CD14-positive monocyte (primary cell): ENCODE data around the gene HDAC8. TPM values are rescaled to one million over a fixed set of nuclear protein-coding genes. Genes with fewer than 3 reads are reported as not detected.

ENCODE experiments used
- DNase-seq, 3 donors: peaks; one replicate each; pipeline ENCODE4 v3.0.0-alpha.2; 2011 to 2022
- H2AFZ ChIP-seq: 2 replicates; pipeline ENCODE4 v1.6.0; 2012; ENCODE audit warnings: mild to moderate bottlenecking, low read depth, low read length, inconsistent platforms; ENCODE audit not compliant: insufficient read depth, poor library complexity, severe bottlenecking
- H3K27ac ChIP-seq, 2 donors: 1 replicate in 1 of 2; 2 replicates in 1 of 2; pipeline ENCODE4 v1.5.1; 2012 to 2013; ENCODE audit warnings: low read length in 2 of 2, control low read depth in 1 of 2, inconsistent platforms in 1 of 2, low read depth in 1 of 2, mild to moderate bottlenecking in 1 of 2
- H3K27me3 ChIP-seq, 2 donors: one replicate each; pipeline versions ENCODE4 v1.6.0 to v1.6.1; 2011 to 2013; ENCODE audit warnings: low read length in 2 of 2; ENCODE audit not compliant: control insufficient read depth in 2 of 2, insufficient read depth in 2 of 2
- H3K36me3 ChIP-seq, 2 donors: replicated peaks in 1 of 2; 1 replicate in 1 of 2; 2 replicates in 1 of 2; pipeline versions ENCODE4 v1.5.1 to v1.6.1; 2012 to 2013; ENCODE audit warnings: low read length in 2 of 2, control low read depth in 1 of 2, inconsistent platforms in 1 of 2, mild to moderate bottlenecking in 1 of 2; ENCODE audit not compliant: insufficient read depth in 2 of 2, control insufficient read depth in 1 of 2
- H3K4me1 ChIP-seq, 2 donors: 1 replicate in 1 of 2; 2 replicates in 1 of 2; pipeline versions ENCODE4 v1.5.1 to v1.6.1; 2012 to 2013; ENCODE audit warnings: low read length in 2 of 2, control low read depth in 1 of 2, inconsistent platforms in 1 of 2, mild to moderate bottlenecking in 1 of 2, moderate library complexity in 1 of 2; ENCODE audit not compliant: insufficient read depth in 2 of 2, control insufficient read depth in 1 of 2
- H3K4me2 ChIP-seq: replicated peaks from 2 replicates; pipeline ENCODE3; 2012; ENCODE audit warnings: low read length, moderate library complexity, mild to moderate bottlenecking; ENCODE audit not compliant: poor library complexity, severe bottlenecking; ENCODE audit errors: extremely low read depth
- H3K4me3 ChIP-seq, 3 experiments: fragments of 200-600 bp in 1 of 3; sonication (generic) in 1 of 3; replicated peaks in 1 of 3; 1 replicate in 2 of 3; 2 replicates in 1 of 3; pipeline ENCODE4 v1.5.1; 2011 to 2013; ENCODE audit warnings: low read length in 3 of 3, mild to moderate bottlenecking in 3 of 3, control low read depth in 2 of 3, low read depth in 2 of 3, inconsistent platforms in 1 of 3, moderate library complexity in 1 of 3
- H3K79me2 ChIP-seq: 2 replicates; pipeline ENCODE4 v1.6.0; 2012; ENCODE audit warnings: mild to moderate bottlenecking, control low read depth, inconsistent platforms, low read length, moderate library complexity; ENCODE audit not compliant: insufficient read depth
- H3K9ac ChIP-seq: 2 replicates; pipeline ENCODE4 v1.6.0; 2017; ENCODE audit warnings: low read length, mild to moderate bottlenecking; ENCODE audit not compliant: insufficient read depth, poor library complexity, severe bottlenecking
- H3K9me3 ChIP-seq, 2 donors: replicated peaks in 1 of 2; 1 replicate in 1 of 2; 2 replicates in 1 of 2; pipeline versions ENCODE4 v1.5.1 to v1.6.1; 2012 to 2013; ENCODE audit warnings: low read length in 2 of 2, control low read depth in 1 of 2; ENCODE audit not compliant: control insufficient read depth in 1 of 2, insufficient read depth in 1 of 2
- H4K20me1 ChIP-seq: 2 replicates; pipeline ENCODE4 v1.6.0; 2012; ENCODE audit warnings: mild to moderate bottlenecking, low read length, control low read depth, moderate library complexity; ENCODE audit not compliant: insufficient read depth
- H3K27ac Mint-ChIP-seq, 7 donors: one replicate each; pipeline ENCODE4 v1.8.0; 2020; ENCODE audit warnings: mild to moderate bottlenecking in 7 of 7, mixed read lengths in 7 of 7, moderate library complexity in 6 of 7, inconsistent platforms in 2 of 7
- H3K27me3 Mint-ChIP-seq, 3 donors: one replicate each; pipeline ENCODE4 v1.8.0; 2021 to 2022; ENCODE audit warnings: low read depth in 3 of 3, mild to moderate bottlenecking in 3 of 3, mixed read lengths in 3 of 3, moderate library complexity in 3 of 3, inconsistent platforms in 1 of 3
- H3K36me3 Mint-ChIP-seq, 2 donors: one replicate each; pipeline ENCODE4 v1.8.0; 2020; ENCODE audit warnings: mixed read lengths in 2 of 2, inconsistent platforms in 1 of 2, mild to moderate bottlenecking in 1 of 2
- H3K4me1 Mint-ChIP-seq: one replicate; pipeline ENCODE4 v1.8.0; 2020; ENCODE audit warnings: mild to moderate bottlenecking, mixed read lengths
- H3K4me3 Mint-ChIP-seq, 2 donors: one replicate each; pipeline ENCODE4 v1.8.0; 2020; ENCODE audit warnings: mild to moderate bottlenecking in 2 of 2, mixed read lengths in 2 of 2, moderate library complexity in 1 of 2
- H3K9me3 Mint-ChIP-seq, 7 donors: one replicate each; pipeline ENCODE4 v1.8.0; 2020 to 2022; ENCODE audit warnings: mixed read lengths in 7 of 7, mild to moderate bottlenecking in 6 of 7, moderate library complexity in 6 of 7, inconsistent platforms in 2 of 7
- WGBS: methylation state at CpG from one replicate; pipeline ENCODE4 v1.1.5; 2013; ENCODE audit warnings: missing lambda C conversion rate; ENCODE audit not compliant: insufficient coverage; 5-methylcytosine and 5-hydroxymethylcytosine counted together
- intact Hi-C, 2 donors: fragments of 100-400 bp; cut with micrococcal nuclease; formaldehyde crosslinking; loops; one replicate each; pipeline versions ENCODE4 v1.15.0 to v1.15.1; 2023
- polyA plus RNA-seq, 3 donors: library from polyadenylated mRNA; depleted of rRNA in 1 of 3; unstranded in 2 of 3; stranded (reverse) in 1 of 3; fragments of 300-500 nt in 2 of 3; fragments of >200 nt in 1 of 3; fragmentation: Illumina TruSeq in 2 of 3; gene quantifications; 1 replicate in 2 of 3; 2 replicates in 1 of 3; pipeline ENCODE4 v1.2.3, GENCODE V29; 2012 to 2021
- TF ChIP-seq, protein P1 (sequence below): fragments of 200-600 bp; IDR thresholded peaks from one replicate; pipeline ENCODE4 v1.8.0; 2022; ENCODE audit warnings: antibody characterized with exemption, mild to moderate bottlenecking

HDAC8 gene
- polyA plus RNA-seq, 3 donors, result 14.3 to 22.9 (median 20.5) TPM

GRCh38 chrX:72461766-72462165 lies 110.9 kb downstream of the HDAC8 start:
- Histone ChIP-seq H2AFZ (no peak overlapping the region), H4K20me1 (no peaks in the 10 kb centered on the region), H3K79me2 (no peaks in the 10 kb centered on the region), H3K4me1 (no peaks in the 10 kb centered on the region), H3K36me3 (peaks cover 19 to 47% of the 10 kb centered on the region in 2 donors), H3K27ac (no peak overlapping the region), H3K4me2 (no peak overlapping the region), H3K9ac (no peak overlapping the region), H3K9me3 (no peaks in the 10 kb centered on the region), H3K27me3 (no peaks in the 10 kb centered on the region), H3K4me3 (no peak overlapping the region)
- no peak for DNase-seq
- H3K36me3 Mint-ChIP-seq, result peaks cover 25 to 34% of the 10 kb centered on the region in 2 donors
- no peak overlapping the region for H3K4me3 Mint-ChIP-seq
- no peak overlapping the region for H3K27ac Mint-ChIP-seq
- no peaks in the 10 kb centered on the region for H3K9me3 Mint-ChIP-seq
- intact Hi-C loops, result no loop called here
- H3K27me3 Mint-ChIP-seq, result peaks cover 0 to 2% (median 0%) of the 10 kb centered on the region in 3 donors
- TF ChIP-seq, protein P1, sequence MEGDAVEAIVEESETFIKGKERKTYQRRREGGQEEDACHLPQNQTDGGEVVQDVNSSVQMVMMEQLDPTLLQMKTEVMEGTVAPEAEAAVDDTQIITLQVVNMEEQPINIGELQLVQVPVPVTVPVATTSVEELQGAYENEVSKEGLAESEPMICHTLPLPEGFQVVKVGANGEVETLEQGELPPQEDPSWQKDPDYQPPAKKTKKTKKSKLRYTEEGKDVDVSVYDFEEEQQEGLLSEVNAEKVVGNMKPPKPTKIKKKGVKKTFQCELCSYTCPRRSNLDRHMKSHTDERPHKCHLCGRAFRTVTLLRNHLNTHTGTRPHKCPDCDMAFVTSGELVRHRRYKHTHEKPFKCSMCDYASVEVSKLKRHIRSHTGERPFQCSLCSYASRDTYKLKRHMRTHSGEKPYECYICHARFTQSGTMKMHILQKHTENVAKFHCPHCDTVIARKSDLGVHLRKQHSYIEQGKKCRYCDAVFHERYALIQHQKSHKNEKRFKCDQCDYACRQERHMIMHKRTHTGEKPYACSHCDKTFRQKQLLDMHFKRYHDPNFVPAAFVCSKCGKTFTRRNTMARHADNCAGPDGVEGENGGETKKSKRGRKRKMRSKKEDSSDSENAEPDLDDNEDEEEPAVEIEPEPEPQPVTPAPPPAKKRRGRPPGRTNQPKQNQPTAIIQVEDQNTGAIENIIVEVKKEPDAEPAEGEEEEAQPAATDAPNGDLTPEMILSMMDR, result no peak
- no peaks in the 10 kb centered on the region for H3K4me1 Mint-ChIP-seq
- no CpG with 5 or more reads among the region's 5 CpGs for WGBS

- Histone ChIP-seq H3K4me3 (no peak overlapping the region), H3K27me3 (no peaks in the 10 kb centered on the region), H3K36me3 (peaks cover 19 to 47% of the 10 kb centered on the region in 2 donors), H3K27ac (no peak overlapping the region), H4K20me1 (no peaks in the 10 kb centered on the region), H3K4me1 (no peaks in the 10 kb centered on the region), H3K9me3 (no peaks in the 10 kb centered on the region), H2AFZ (no peak overlapping the region), H3K9ac (no peak overlapping the region), H3K79me2 (no peaks in the 10 kb centered on the region), H3K4me2 (no peak overlapping the region)
- Mint-ChIP-seq H3K36me3 (peaks cover 27 to 37% of the 10 kb centered on the region in 2 donors), H3K9me3 (peaks cover 0 to 2% (median 0%) of the 10 kb centered on the region in 7 donors), H3K27me3 (peaks cover 0 to 2% (median 0%) of the 10 kb centered on the region in 3 donors), H3K4me3 (no peak overlapping the region), H3K27ac (no peak overlapping the region), H3K4me1 (no peaks in the 10 kb centered on the region)
- TF ChIP-seq, protein P1, result no peak
- no peak for DNase-seq
- intact Hi-C loops, result no loop called here
- 100% methylated on average over 1 of the region's 2 CpGs for WGBS
Observed at GRCh38 chrX:72461288-72461687, 111.4 kb downstream of the HDAC8 start.
